HFFc6 (cell line): Measurements from ENCODE around the gene HOXC9. TPM values are rescaled to one million over a fixed set of nuclear protein-coding genes. Genes with fewer than 3 reads are reported as not detected.

Source experiments
- DNase-seq: peaks from one replicate; pipeline ENCODE4 v3.0.0-alpha.2; 2018
- H3K27ac Mint-ChIP-seq: 2 replicates; pipeline ENCODE4 v1.8.0; 2020; ENCODE audit warnings: mild to moderate bottlenecking, mixed read lengths
- H3K27me3 Mint-ChIP-seq: 2 replicates; pipeline ENCODE4 v1.8.0; 2021; ENCODE audit warnings: mild to moderate bottlenecking, moderate library complexity, mixed read lengths; ENCODE audit not compliant: insufficient read depth
- H3K36me3 Mint-ChIP-seq: 2 replicates; pipeline ENCODE4 v1.8.0; 2021; ENCODE audit warnings: low read depth, mixed read lengths
- H3K4me1 Mint-ChIP-seq: 2 replicates; pipeline ENCODE4 v1.8.0; 2020; ENCODE audit warnings: low read depth, mixed read lengths
- H3K4me3 Mint-ChIP-seq: 2 replicates; pipeline ENCODE4 v1.8.0; 2020; ENCODE audit warnings: mild to moderate bottlenecking, moderate library complexity, mixed read lengths
- H3K9me3 Mint-ChIP-seq: 2 replicates; pipeline ENCODE4 v1.8.0; 2020; ENCODE audit warnings: mild to moderate bottlenecking, mixed read lengths
- total RNA-seq, 6 experiments: library from RNA; stranded (reverse); fragmentation: NEBNext Ultra II Directional; extraction: Animal tissue kit (Norgen Biotek cat#: 25700); gene quantifications; 2 replicates in 1 of 6; 3 replicates in 5 of 6; pipeline ENCODE4 v1.2.3, GENCODE V29; 2021
- TF ChIP-seq, protein P1 (sequence below): fragments of 200-600 bp; sonication (generic); IDR thresholded peaks from 2 replicates; pipeline ENCODE4 v1.5.0; 2021; ENCODE audit warnings: antibody characterized with exemption, mild to moderate bottlenecking

Gene HOXC9
- total RNA-seq, 6 experiments from 2014 or later, result 0.17 to 1.5 (median 1.1) TPM

DNA sequence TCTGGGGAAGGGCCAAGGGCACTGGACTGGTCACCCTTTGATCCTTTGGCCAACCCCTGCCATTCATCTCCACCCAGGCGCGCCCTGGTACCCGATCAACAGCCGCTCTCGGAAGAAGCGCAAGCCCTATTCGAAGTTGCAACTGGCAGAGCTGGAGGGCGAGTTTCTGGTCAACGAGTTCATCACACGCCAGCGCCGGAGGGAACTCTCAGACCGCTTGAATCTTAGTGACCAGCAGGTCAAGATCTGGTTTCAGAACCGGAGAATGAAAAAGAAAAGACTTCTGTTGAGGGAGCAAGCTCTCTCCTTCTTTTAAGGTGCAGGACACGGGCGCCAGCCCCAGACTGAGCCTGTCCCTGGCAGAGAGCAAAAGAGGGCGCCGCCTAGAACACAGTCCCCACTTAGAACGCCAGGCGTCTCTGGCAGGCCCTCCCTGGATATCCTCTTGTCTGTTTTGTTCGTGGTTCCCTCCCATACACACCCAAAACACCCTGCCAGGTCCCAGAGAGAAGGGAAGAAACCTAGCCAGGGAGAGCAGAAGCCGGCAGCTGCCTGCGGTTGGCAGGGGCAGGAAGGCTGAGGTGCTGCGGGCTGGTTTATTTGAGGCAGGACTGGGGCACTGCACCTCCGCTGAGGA is 43.6 kb upstream of the HOXC9 start:
- H3K4me3 Mint-ChIP-seq, result no peak overlapping the region
- DNase-seq, result no peak
- H3K9me3 Mint-ChIP-seq, result no peaks in the 10 kb centered on the region
- H3K27me3 Mint-ChIP-seq, result peaks cover 65% of the 10 kb centered on the region
- 0 out of 2 replicates have a peak, but pooled peaks cover 5% of the 10 kb centered on the region for H3K36me3 Mint-ChIP-seq
- TF ChIP-seq, protein P1, sequence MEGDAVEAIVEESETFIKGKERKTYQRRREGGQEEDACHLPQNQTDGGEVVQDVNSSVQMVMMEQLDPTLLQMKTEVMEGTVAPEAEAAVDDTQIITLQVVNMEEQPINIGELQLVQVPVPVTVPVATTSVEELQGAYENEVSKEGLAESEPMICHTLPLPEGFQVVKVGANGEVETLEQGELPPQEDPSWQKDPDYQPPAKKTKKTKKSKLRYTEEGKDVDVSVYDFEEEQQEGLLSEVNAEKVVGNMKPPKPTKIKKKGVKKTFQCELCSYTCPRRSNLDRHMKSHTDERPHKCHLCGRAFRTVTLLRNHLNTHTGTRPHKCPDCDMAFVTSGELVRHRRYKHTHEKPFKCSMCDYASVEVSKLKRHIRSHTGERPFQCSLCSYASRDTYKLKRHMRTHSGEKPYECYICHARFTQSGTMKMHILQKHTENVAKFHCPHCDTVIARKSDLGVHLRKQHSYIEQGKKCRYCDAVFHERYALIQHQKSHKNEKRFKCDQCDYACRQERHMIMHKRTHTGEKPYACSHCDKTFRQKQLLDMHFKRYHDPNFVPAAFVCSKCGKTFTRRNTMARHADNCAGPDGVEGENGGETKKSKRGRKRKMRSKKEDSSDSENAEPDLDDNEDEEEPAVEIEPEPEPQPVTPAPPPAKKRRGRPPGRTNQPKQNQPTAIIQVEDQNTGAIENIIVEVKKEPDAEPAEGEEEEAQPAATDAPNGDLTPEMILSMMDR, result no peak
- no peak overlapping the region for H3K27ac Mint-ChIP-seq
- H3K4me1 Mint-ChIP-seq, result peaks cover 6% of the 10 kb centered on the region

DNA sequence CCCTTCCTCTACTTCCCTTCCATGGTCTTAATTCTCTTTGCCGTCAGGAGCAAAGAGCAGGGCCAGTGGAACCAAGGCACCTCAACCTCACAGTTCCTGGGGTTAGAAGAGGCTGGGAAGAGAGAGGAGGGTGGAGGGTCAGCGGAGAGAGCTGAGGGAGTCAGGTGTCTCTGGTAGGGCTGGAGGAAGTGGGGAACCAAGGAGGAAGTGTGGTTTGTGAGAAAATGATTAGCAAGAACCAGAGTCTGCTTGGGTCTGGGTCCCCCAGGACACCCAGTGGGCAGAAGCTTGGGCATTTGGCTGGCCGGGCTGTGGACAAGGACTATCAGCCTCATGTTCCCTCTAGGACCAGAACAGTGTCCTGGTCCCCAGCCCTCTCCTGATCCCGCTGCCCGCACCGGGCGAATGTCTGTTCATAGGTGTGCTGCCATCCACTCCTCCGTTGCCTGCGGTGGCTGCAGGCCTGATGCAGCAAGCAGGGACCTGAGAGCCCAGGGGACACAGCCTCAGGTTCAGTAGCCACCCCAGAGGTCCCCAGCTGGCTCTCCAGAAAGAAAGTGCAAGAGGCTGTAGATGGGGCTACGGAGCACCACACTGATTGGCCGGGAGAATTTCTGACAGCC is 42.9 kb upstream of the HOXC9 start:
- Mint-ChIP-seq H3K27me3 (peaks cover 62% of the 10 kb centered on the region), H3K27ac (no peak overlapping the region), H3K4me3 (no peak overlapping the region), H3K36me3 (0 out of 2 replicates have a peak, but pooled peaks cover 5% of the 10 kb centered on the region), H3K9me3 (no peaks in the 10 kb centered on the region), H3K4me1 (peaks cover 6% of the 10 kb centered on the region)
- no peak for DNase-seq
- TF ChIP-seq, protein P1, result no peak

DNA sequence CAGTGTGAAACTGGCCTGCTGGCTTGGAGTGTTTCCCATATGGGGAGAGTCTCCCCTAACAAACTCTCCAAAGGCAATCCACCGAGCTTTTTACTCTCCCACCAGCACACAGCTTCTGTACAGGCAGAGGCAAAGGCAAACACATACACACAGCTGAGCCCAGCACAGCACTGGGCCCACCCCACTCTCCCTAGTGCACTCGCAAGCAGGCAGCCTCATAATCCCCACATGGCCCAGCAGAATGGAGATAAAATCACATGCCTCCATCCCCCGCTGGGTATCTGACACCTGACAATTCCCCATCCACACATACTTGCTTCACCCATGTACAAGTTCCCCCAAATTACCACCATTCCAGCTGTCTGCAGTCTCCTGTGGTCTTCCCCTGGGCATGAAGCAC is 41.8 kb upstream of the HOXC9 start:
- DNase-seq, result no peak
- no peak overlapping the region for H3K4me3 Mint-ChIP-seq
- H3K9me3 Mint-ChIP-seq, result no peaks in the 10 kb centered on the region
- no peak overlapping the region for H3K27ac Mint-ChIP-seq
- TF ChIP-seq, protein P1, result no peak
- peaks cover 63% of the 10 kb centered on the region for H3K27me3 Mint-ChIP-seq
- H3K4me1 Mint-ChIP-seq, result peaks cover 5% of the 10 kb centered on the region
- H3K36me3 Mint-ChIP-seq, result 0 out of 2 replicates have a peak, but pooled peaks cover 5% of the 10 kb centered on the region

DNA sequence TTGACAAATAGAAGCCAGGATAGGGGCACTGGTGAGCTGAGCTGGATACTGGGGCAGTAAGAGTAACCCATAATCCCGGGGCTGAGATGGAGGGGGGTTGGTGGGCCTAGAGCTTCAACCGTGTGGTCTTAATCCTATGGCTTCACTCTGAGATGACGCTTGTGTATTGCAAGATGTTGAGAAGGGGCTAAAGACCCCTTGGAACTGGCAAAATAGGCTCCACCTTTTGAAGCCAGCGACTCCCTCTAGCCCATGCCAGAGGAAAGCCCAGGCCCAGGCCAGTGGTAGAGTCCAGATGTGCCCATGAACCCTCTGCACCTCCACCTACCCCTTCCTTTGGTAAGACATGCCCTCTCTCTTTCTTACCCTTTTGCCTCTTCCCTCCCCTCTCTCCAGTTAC is 40.6 kb upstream of the HOXC9 start:
- H3K36me3 Mint-ChIP-seq, result 0 out of 2 replicates have a peak, but pooled peaks cover 5% of the 10 kb centered on the region
- H3K4me3 Mint-ChIP-seq, result no peak overlapping the region
- H3K27ac Mint-ChIP-seq, result no peak overlapping the region
- TF ChIP-seq, protein P1, result no peak
- DNase-seq, result no peak
- peaks cover 62% of the 10 kb centered on the region for H3K27me3 Mint-ChIP-seq
- peaks cover 6% of the 10 kb centered on the region; the same call in 1 of the 2 replicates for H3K4me1 Mint-ChIP-seq
- no peaks in the 10 kb centered on the region for H3K9me3 Mint-ChIP-seq

DNA sequence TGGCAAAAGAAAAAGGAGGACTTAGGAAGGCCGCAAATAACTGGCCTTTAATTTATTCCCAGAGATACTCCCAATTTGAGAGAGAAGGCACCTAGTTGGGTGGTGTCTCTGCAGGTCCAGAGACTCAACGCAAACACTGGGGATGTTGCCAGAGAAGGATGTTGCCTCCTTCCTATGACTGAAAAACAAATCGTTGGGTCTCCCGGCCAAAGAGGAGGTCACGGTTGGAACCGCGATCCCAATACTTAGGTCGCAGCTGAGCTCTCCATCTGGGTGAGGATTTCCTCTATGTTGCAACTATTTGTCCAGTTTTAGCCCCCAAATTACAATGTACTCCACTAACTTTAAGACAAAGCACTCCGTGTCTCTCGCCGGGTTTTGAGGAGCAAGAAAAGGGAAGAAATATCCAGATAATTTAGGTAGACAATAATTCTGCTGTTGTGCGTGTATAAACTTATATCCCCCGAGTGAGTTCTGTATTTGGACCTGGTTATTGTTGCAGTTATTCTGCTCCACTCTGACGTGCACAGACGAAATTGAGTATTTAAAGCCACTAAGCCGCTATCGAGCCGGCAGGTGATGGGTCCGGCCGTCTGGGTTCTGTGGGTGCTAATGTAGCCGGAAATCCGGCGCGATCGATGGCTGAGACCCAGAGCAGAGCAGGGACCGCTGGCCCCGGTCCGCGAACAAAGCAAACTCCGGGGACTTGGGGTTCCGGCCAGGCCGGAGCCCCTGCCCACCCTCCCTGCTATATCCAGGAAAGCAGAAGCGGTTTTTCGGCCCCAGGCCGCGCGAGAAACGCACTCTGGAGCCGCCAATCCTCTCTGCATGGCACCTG is 39.6 kb upstream of the HOXC9 start:
- no peaks in the 10 kb centered on the region for H3K9me3 Mint-ChIP-seq
- DNase-seq, result no peak
- 0 out of 2 replicates have a peak, but pooled peaks cover 5% of the 10 kb centered on the region for H3K36me3 Mint-ChIP-seq
- no peak overlapping the region for H3K4me3 Mint-ChIP-seq
- no peak overlapping the region for H3K27ac Mint-ChIP-seq
- TF ChIP-seq, protein P1, result no peak
- H3K4me1 Mint-ChIP-seq, result peaks cover 14% of the 10 kb centered on the region
- peaks cover 60% of the 10 kb centered on the region for H3K27me3 Mint-ChIP-seq
